Glutamatergic neuron (in vitro differentiated cells): ENCODE results near the gene EPM2AIP1. TPM values are rescaled to one million over a fixed set of nuclear protein-coding genes. Genes with fewer than 3 reads are reported as not detected.

Experiments
- DNase-seq: peaks from one replicate; pipeline ENCODE4 v3.0.0; 2022
- H3K27ac Mint-ChIP-seq: one replicate; pipeline ENCODE4 v1.8.0; 2020; ENCODE audit warnings: mild to moderate bottlenecking, mixed read lengths, inconsistent platforms; ENCODE audit not compliant: unreplicated experiment
- H3K27me3 Mint-ChIP-seq: one replicate; pipeline ENCODE4 v1.8.0; 2020; ENCODE audit warnings: mild to moderate bottlenecking, moderate library complexity, mixed read lengths, inconsistent platforms; ENCODE audit not compliant: unreplicated experiment
- H3K36me3 Mint-ChIP-seq: one replicate; pipeline ENCODE4 v1.8.0; 2020; ENCODE audit warnings: mild to moderate bottlenecking, mixed read lengths, inconsistent platforms; ENCODE audit not compliant: unreplicated experiment
- H3K4me1 Mint-ChIP-seq: one replicate; pipeline ENCODE4 v1.8.0; 2020; ENCODE audit warnings: mild to moderate bottlenecking, low read depth, mixed read lengths, inconsistent platforms; ENCODE audit not compliant: unreplicated experiment
- H3K4me3 Mint-ChIP-seq: one replicate; pipeline ENCODE4 v1.8.0; 2020; ENCODE audit warnings: mild to moderate bottlenecking, mixed read lengths, inconsistent platforms; ENCODE audit not compliant: unreplicated experiment
- H3K9me3 Mint-ChIP-seq: one replicate; pipeline ENCODE4 v1.8.0; 2020; ENCODE audit warnings: mild to moderate bottlenecking, moderate library complexity, mixed read lengths, inconsistent platforms; ENCODE audit not compliant: unreplicated experiment
- CTCF ChIP-seq: fragments of 200-600 bp; sonication (generic); IDR thresholded peaks from one replicate; pipeline ENCODE4 v1.5.0; 2021; ENCODE audit not compliant: partially characterized antibody, unreplicated experiment
- total RNA-seq: library from RNA; stranded (reverse); fragmentation: NEBNext Ultra II Directional; extraction: Animal tissue kit (Norgen Biotek cat#: 25700); gene quantifications from one replicate; pipeline ENCODE4 v1.2.1, GENCODE V29; 2021; ENCODE audit not compliant: unreplicated experiment

The EPM2AIP1 gene
- total RNA-seq, 1 donor from 2014 or later = 17.2 TPM

- H3K27ac Mint-ChIP-seq = no peak overlapping the region
Observed at GRCh38 chr3:36989005-36989404, 3.9 kb downstream of the EPM2AIP1 start.

DNA sequence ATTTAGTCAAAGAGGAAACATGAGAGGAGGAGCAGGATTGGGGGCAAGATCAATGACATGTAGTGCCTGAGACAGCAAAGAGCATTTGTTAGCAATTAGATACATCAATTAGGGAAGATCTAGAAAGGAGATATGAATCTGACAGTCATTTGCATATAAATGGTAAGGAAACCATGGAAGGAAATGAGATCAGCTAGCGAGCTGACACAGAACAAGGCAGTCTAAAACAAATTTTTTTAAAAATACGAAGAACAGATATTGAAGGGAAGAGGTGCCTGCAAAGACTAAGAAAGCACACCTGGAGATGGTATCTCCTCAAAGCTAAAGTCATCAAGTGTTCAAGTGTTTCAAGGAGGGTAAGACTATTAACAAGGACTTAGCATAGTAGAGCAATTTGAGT is 4.6 kb downstream of the EPM2AIP1 start:
- Mint-ChIP-seq H3K27me3 (no peaks in the 10 kb centered on the region), H3K4me1 (peaks cover 27% of the 10 kb centered on the region), H3K4me3 (peak overlapping the region; percentile 47), H3K36me3 (peaks cover 4% of the 10 kb centered on the region), H3K27ac (no peak overlapping the region), H3K9me3 (peaks cover 2% of the 10 kb centered on the region)
- DNase-seq = no peak
- no peak for TF ChIP-seq CTCF

More at GRCh38 chr3:36989005-36989404, 3.9 kb downstream of the EPM2AIP1 start:
- Mint-ChIP-seq H3K4me1 (peaks cover 27% of the 10 kb centered on the region), H3K4me3 (peak overlapping the region; percentile 63), H3K27me3 (no peaks in the 10 kb centered on the region), H3K9me3 (peaks cover 2% of the 10 kb centered on the region), H3K36me3 (peaks cover 4% of the 10 kb centered on the region)
- no peak for DNase-seq
- no peak for TF ChIP-seq CTCF

DNA sequence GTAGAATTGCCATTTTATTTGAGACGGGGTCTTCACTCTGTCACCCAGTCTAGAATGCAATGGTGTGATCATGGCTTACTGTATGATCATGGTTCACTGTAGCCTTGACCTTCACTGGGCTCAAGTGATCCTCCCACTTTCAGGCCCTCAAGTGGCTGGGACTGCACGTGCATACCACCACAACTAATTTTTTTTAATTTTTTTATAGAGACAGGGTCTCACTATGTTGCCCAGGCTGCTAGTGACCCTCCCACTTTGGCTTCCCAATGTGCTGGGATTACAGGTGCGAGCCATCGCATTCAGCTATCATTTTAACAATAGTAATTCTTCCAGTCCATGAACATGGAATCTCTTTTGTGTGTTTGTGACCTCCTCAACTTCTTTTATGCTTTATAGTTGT is 11.9 kb downstream of the EPM2AIP1 start:
- Mint-ChIP-seq H3K27ac (no peak overlapping the region), H3K4me3 (no peak overlapping the region), H3K4me1 (no peaks in the 10 kb centered on the region), H3K36me3 (peaks cover 27% of the 10 kb centered on the region), H3K9me3 (no peaks in the 10 kb centered on the region), H3K27me3 (no peaks in the 10 kb centered on the region)
- no peak for TF ChIP-seq CTCF
- no peak for DNase-seq

- Mint-ChIP-seq H3K9me3 (no peaks in the 10 kb centered on the region), H3K4me1 (peaks cover 7% of the 10 kb centered on the region), H3K4me3 (no peak overlapping the region), H3K36me3 (no peaks in the 10 kb centered on the region), H3K27ac (no peak overlapping the region), H3K27me3 (peaks cover 2% of the 10 kb centered on the region)
- no peak for DNase-seq
- no peak for TF ChIP-seq CTCF
Observed at GRCh38 chr3:36973139-36973538, 19.8 kb downstream of the EPM2AIP1 start.

DNA sequence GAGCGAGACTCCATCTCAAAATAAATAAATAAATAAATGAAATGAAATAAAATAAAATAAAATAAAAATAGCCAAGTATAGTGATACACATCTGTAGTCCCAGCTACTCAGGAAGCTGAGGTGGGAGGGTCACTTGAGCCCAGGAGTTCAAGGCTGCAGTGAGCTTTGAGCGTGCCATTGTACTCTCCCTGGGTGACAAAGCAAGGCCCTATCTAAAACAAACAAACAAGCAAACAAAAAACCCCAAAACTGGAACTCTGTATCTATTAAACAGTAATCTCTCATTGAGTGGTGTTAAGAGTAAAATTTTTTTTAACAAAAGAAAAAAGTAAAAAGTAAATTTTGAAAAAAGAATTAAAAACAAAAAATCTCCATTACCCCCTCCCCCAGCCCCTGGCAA is 20.8 kb downstream of the EPM2AIP1 start:
- no peak for TF ChIP-seq CTCF

More for the DNA sequence above, 20.8 kb downstream of the EPM2AIP1 start:
- DNase-seq = no peak
- H3K27me3 Mint-ChIP-seq = peaks cover 2% of the 10 kb centered on the region
- H3K4me1 Mint-ChIP-seq = peaks cover 7% of the 10 kb centered on the region
- no peak overlapping the region for H3K27ac Mint-ChIP-seq
- H3K9me3 Mint-ChIP-seq = no peaks in the 10 kb centered on the region
- no peak overlapping the region for H3K4me3 Mint-ChIP-seq
- no peaks in the 10 kb centered on the region for H3K36me3 Mint-ChIP-seq
